KMS-11 (cell line): Measurements from ENCODE around the gene DHX35.

Experiments used
- H2AFZ ChIP-seq: fragments of 200-600 bp; sonication (generic); 2 replicates; pipeline ENCODE4 v1.6.1; 2016; ENCODE audit warnings: antibody characterized with exemption, mixed run types, low read depth
- H3K27ac ChIP-seq: fragments of 200-600 bp; sonication (generic); 2 replicates; pipeline ENCODE4 v1.6.1; 2016; ENCODE audit warnings: mild to moderate bottlenecking, mixed run types
- H3K27me3 ChIP-seq: fragments of 200-600 bp; sonication (generic); 2 replicates; pipeline ENCODE4 v1.6.1; 2017; ENCODE audit warnings: mild to moderate bottlenecking, low read depth, mixed run types, moderate library complexity; ENCODE audit not compliant: insufficient read depth
- H3K36me3 ChIP-seq: fragments of 200-600 bp; sonication (generic); 2 replicates; pipeline ENCODE4 v1.6.1; 2017; ENCODE audit warnings: mild to moderate bottlenecking, mixed run types; ENCODE audit not compliant: insufficient read depth
- H3K4me1 ChIP-seq: fragments of 200-600 bp; sonication (generic); 2 replicates; pipeline ENCODE4 v1.6.1; 2016; ENCODE audit warnings: mild to moderate bottlenecking, low read depth, mixed run types; ENCODE audit not compliant: poor library complexity, severe bottlenecking
- H3K4me2 ChIP-seq: fragments of 200-600 bp; sonication (generic); 2 replicates; pipeline ENCODE4 v1.7.0; 2016; ENCODE audit warnings: mild to moderate bottlenecking, mixed run types
- H3K4me3 ChIP-seq: fragments of 200-600 bp; sonication (generic); IDR thresholded peaks from 2 replicates; pipeline ENCODE4 v1.6.1; 2017; ENCODE audit warnings: low read depth, low read length, mixed read lengths; ENCODE audit not compliant: insufficient read depth
- H3K79me2 ChIP-seq: fragments of 200-600 bp; sonication (generic); 2 replicates; pipeline ENCODE4 v1.6.1; 2016; ENCODE audit warnings: low read depth, mixed run types; ENCODE audit not compliant: insufficient read depth
- H3K9ac ChIP-seq: fragments of 200-600 bp; sonication (generic); 2 replicates; pipeline ENCODE4 v1.6.1; 2016; ENCODE audit warnings: mild to moderate bottlenecking, mixed run types
- H4K20me1 ChIP-seq: fragments of 200-600 bp; sonication (generic); 2 replicates; pipeline ENCODE4 v1.6.1; 2016; ENCODE audit warnings: mild to moderate bottlenecking, mixed run types; ENCODE audit not compliant: insufficient read depth
- TF ChIP-seq, protein P1 (sequence below): fragments of 200-600 bp; sonication (generic); conservative IDR thresholded peaks from 2 replicates; pipeline ENCODE4 v1.6.1; 2017; ENCODE audit warnings: low read depth, mild to moderate bottlenecking, antibody characterized with exemption, low read length, moderate library complexity, mixed read lengths

The DHX35 gene

DNA sequence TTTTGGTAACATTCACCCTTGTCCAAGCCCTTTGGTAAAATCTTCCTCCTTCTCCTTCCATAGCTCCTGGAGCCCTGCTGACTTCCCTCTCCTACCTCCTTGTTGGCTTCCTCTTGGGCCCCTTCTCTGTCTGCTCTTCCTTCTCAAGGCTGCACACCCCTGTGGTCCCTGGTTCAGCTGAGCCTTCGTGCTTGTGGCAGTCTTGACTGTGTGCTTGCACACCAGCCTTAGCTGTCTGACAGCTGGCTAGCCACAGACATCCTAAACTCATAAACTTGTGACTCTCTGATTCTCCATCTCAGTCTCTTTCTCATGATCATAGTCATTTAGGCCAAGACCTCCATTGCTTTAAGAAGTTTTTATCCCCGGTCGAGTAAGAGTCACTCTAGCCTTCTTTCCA is 37.1 kb downstream of the DHX35 start:
- Histone ChIP-seq H3K27ac (no peak overlapping the region), H3K4me2 (no peak overlapping the region), H3K27me3 (no peaks in the 10 kb centered on the region), H3K4me3 (no peak overlapping the region), H3K4me1 (peaks cover 18% of the 10 kb centered on the region), H3K36me3 (peaks cover 3% of the 10 kb centered on the region; the same call in 1 of the 2 replicates), H3K9ac (no peak overlapping the region), H2AFZ (no peak overlapping the region), H4K20me1 (peaks cover under 1% of the 10 kb centered on the region; the same call in 1 of the 2 replicates), H3K79me2 (no peaks in the 10 kb centered on the region)
- TF ChIP-seq, protein P1, sequence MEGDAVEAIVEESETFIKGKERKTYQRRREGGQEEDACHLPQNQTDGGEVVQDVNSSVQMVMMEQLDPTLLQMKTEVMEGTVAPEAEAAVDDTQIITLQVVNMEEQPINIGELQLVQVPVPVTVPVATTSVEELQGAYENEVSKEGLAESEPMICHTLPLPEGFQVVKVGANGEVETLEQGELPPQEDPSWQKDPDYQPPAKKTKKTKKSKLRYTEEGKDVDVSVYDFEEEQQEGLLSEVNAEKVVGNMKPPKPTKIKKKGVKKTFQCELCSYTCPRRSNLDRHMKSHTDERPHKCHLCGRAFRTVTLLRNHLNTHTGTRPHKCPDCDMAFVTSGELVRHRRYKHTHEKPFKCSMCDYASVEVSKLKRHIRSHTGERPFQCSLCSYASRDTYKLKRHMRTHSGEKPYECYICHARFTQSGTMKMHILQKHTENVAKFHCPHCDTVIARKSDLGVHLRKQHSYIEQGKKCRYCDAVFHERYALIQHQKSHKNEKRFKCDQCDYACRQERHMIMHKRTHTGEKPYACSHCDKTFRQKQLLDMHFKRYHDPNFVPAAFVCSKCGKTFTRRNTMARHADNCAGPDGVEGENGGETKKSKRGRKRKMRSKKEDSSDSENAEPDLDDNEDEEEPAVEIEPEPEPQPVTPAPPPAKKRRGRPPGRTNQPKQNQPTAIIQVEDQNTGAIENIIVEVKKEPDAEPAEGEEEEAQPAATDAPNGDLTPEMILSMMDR, result no peak

DNA sequence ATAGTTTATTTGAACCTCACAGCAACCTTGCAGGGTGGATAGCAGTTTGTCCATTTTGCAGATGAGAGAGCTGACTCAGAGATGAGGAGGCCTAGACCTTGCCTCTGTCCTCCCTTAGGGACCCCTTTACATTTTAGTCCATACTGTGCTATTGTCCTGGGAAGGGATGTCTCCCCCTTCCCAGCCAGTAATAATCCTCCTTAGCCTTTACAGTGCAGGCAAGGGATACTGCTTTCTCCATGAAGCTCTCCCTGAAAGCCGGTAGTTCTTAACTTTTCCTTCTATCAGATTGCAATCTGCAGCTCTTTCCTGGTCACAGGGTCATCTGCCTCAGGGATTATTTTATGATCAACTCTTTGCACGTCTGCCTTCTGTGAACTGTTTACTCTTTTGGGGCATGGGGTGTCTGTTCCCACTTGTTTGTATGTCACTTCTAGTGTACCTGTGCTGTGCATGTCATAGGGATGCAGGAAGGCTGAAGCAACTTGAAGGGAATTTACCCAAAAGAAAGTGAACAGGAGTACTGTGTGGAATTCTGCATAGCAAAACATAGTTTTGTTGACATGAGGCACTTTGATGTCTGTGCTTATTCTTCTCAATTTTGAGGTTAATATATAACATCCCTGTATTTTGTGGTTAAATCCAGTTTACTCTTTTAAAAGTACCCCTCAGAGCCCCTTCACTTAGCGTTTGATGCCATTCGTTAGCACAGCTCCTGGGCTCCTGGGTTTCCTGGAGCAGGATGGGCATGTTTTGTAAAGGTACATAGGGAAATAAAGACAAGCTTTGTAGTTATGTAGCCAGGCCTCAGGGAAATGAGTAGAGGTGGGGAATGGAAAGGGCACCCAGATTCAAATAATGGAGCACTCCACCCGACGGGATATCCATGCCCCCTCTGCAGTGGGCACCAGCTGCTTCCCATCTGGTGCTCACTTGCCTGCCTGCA is 38.1 kb downstream of the DHX35 start:
- Histone ChIP-seq H3K4me2 (no peak overlapping the region), H4K20me1 (peaks cover 3% of the 10 kb centered on the region; the same call in 1 of the 2 replicates), H3K27me3 (no peaks in the 10 kb centered on the region), H3K79me2 (no peaks in the 10 kb centered on the region), H3K4me3 (no peak overlapping the region), H3K4me1 (peaks cover 28% of the 10 kb centered on the region), H2AFZ (no peak overlapping the region), H3K9ac (no peak overlapping the region), H3K27ac (no peak overlapping the region), H3K36me3 (peaks cover 3% of the 10 kb centered on the region; the same call in 1 of the 2 replicates)
- TF ChIP-seq, protein P1, result no peak

- no peak overlapping the region for H3K4me3 ChIP-seq
- peaks cover 3% of the 10 kb centered on the region; the same call in 1 of the 2 replicates for H3K36me3 ChIP-seq
Observed at GRCh38 chr20:39004508-39004907, 42.4 kb downstream of the DHX35 start.

DNA sequence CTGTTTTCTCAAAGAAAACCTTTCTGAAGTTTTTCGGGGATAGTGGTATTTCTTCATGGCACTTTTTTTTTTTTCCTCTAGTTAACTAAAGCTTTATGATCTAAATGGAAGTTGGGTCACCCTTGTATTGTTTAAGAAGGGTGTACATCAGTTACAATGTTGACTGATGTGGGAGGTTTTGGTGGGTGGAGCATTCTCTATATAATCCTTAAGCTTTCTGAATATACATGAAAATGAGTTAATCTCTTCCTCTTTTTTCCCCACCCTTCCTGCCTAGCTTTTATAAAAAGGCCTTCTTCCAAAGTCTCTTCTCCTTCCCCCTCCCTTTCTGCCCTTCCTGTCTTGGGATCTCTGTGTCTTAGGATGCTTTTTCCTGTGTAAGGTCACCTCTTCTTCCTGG is 47.2 kb downstream of the DHX35 start:
- Histone ChIP-seq H3K4me3 (no peak overlapping the region), H4K20me1 (peaks cover under 1% of the 10 kb centered on the region; the same call in 1 of the 2 replicates), H3K36me3 (no peaks in the 10 kb centered on the region), H3K9ac (no peak overlapping the region), H3K4me1 (peaks cover 20% of the 10 kb centered on the region), H2AFZ (no peak overlapping the region), H3K4me2 (no peak overlapping the region), H3K27ac (no peak overlapping the region), H3K79me2 (no peaks in the 10 kb centered on the region), H3K27me3 (no peaks in the 10 kb centered on the region)
- TF ChIP-seq, protein P1, result no peak

More at GRCh38 chr20:39004508-39004907, 42.4 kb downstream of the DHX35 start:
- no peaks in the 10 kb centered on the region for H3K79me2 ChIP-seq
- no peak overlapping the region for H2AFZ ChIP-seq
- H4K20me1 ChIP-seq, result peaks cover 3% of the 10 kb centered on the region; the same call in 1 of the 2 replicates
- no peak overlapping the region for H3K27ac ChIP-seq
- H3K4me1 ChIP-seq, result peaks cover 29% of the 10 kb centered on the region
- TF ChIP-seq, protein P1, result no peak
- H3K27me3 ChIP-seq, result no peaks in the 10 kb centered on the region
- no peak overlapping the region for H3K9ac ChIP-seq
- peak overlapping the region; percentile 22; the same call in 1 of the 2 replicates for H3K4me2 ChIP-seq
